ENCODE results near the gene GLIS1. TPM values are rescaled to one million over a fixed set of nuclear protein-coding genes. Genes with fewer than 3 reads are reported as not detected.

GLIS1 gene
- total RNA-seq, 1 experiment from 2014 or later, result 0.28 TPM

- no peak overlapping the region for H2BK15ac ChIP-seq (ENCODE audit: low read depth, low read length)
- no peak overlapping the region for H2BK20ac ChIP-seq (ENCODE audit: low read depth, low read length, poor library complexity, severe bottlenecking)
- H3K27ac Mint-ChIP-seq, result no peak overlapping the region
- H3K18ac ChIP-seq (ENCODE audit: insufficient read length, low read depth, low read length), result no peak overlapping the region
- H3K23ac ChIP-seq (ENCODE audit: insufficient read length, low read depth, low read length), result no peak overlapping the region
- H3K79me1 ChIP-seq (ENCODE audit: insufficient read depth, low read depth, low read length, poor library complexity, severe bottlenecking), result no peaks in the 10 kb centered on the region
- H2AK5ac ChIP-seq (ENCODE audit: insufficient read length, low read length), result no peak overlapping the region
- no peaks in the 10 kb centered on the region for H3K79me2 ChIP-seq (ENCODE audit: insufficient read depth, low read length)
- H4K20me1 ChIP-seq (ENCODE audit: control insufficient read depth, insufficient read depth, insufficient read length), result no peaks in the 10 kb centered on the region
- H3K4me1 Mint-ChIP-seq, result peaks cover 17 to 30% of the 10 kb centered on the region in 2 experiments
- H3K27me3 Mint-ChIP-seq (ENCODE audit: low read depth), result no peaks in the 10 kb centered on the region; the same call in none of the 2 replicates
- no peaks in the 10 kb centered on the region for H3K9me3 Mint-ChIP-seq
- no peaks in the 10 kb centered on the region; the same call in 1 of the 2 replicates for H3K4me1 ChIP-seq (ENCODE audit: insufficient read depth, low read length)
- H3K4me3 Mint-ChIP-seq, result no peak overlapping the region
- H2BK12ac ChIP-seq (ENCODE audit: insufficient read length, low read depth, low read length), result no peak overlapping the region
- H3K56ac ChIP-seq (ENCODE audit: insufficient read length, low read depth, low read length), result no peak overlapping the region
- no peak overlapping the region for H3K9ac ChIP-seq (ENCODE audit: extremely low read depth, insufficient read length, low read length)
- H3K4ac ChIP-seq (ENCODE audit: low read depth, low read length), result no peak overlapping the region
- no peak overlapping the region for H4K5ac ChIP-seq (ENCODE audit: insufficient read length, low read depth, low read length)
- no peak overlapping the region for H3T11ph ChIP-seq (ENCODE audit: low read length)
- no peak overlapping the region for H4K91ac ChIP-seq (ENCODE audit: insufficient read length, low read depth, low read length)
- no peak overlapping the region for H2BK5ac ChIP-seq (ENCODE audit: insufficient read length, low read length)
- H3K14ac ChIP-seq (ENCODE audit: insufficient read depth, low read length), result no peak overlapping the region
- no peaks in the 10 kb centered on the region for H3K9me3 ChIP-seq (ENCODE audit: control insufficient read depth, low read depth, low read length)
- H3K36me3 Mint-ChIP-seq (ENCODE audit: insufficient read depth in 1 of 3, low read depth in 3 of 3), result no peaks in the 10 kb centered on the region
- H2AFZ ChIP-seq (ENCODE audit: low read length), result no peak overlapping the region
- WGBS (ENCODE audit: extremely low coverage, insufficient read length, low lambda C conversion rate), result no CpG with 5 or more reads among the region's 9 CpGs
- no peak overlapping the region for H3K27ac ChIP-seq (ENCODE audit: insufficient read length, low read depth, low read length)
- DNase-seq, result no peak
- no peak overlapping the region for H2BK120ac ChIP-seq (ENCODE audit: low read depth, low read length, poor library complexity, severe bottlenecking)
- TF ChIP-seq CTCF (conservative IDR thresholded peaks at IDR 0.05), result no peak
- H3K27me3 ChIP-seq (ENCODE audit: insufficient read depth, low read length), result no peaks in the 10 kb centered on the region
- H3K23me2 ChIP-seq (ENCODE audit: insufficient read length, low read depth, low read length, poor library complexity, severe bottlenecking), result no peaks in the 10 kb centered on the region
- no peak overlapping the region for H3K4me2 ChIP-seq (ENCODE audit: insufficient read depth, insufficient read length, low read length)
- no peak overlapping the region for H4K8ac ChIP-seq (replicated peaks; ENCODE audit: insufficient read length, low read depth, low read length)
These were observed 158.1 kb downstream of the GLIS1 start for GRCh38 chr1:53580739-53581475.
